Measurements from ENCODE around the gene ZNF175. TPM values are rescaled to one million over a fixed set of nuclear protein-coding genes. Genes with fewer than 3 reads are reported as not detected.

The ZNF175 gene
- total RNA-seq, 1 donor: 12.9 TPM

GRCh38 chr19:51560339-51560738 lies 10.7 kb upstream of the ZNF175 start:
- no peak overlapping the region for H3K4me3 ChIP-seq (ENCODE audit: low read depth, low read length)
- no peak for DNase-seq (ENCODE audit: low read depth)
- TF ChIP-seq, protein P1, sequence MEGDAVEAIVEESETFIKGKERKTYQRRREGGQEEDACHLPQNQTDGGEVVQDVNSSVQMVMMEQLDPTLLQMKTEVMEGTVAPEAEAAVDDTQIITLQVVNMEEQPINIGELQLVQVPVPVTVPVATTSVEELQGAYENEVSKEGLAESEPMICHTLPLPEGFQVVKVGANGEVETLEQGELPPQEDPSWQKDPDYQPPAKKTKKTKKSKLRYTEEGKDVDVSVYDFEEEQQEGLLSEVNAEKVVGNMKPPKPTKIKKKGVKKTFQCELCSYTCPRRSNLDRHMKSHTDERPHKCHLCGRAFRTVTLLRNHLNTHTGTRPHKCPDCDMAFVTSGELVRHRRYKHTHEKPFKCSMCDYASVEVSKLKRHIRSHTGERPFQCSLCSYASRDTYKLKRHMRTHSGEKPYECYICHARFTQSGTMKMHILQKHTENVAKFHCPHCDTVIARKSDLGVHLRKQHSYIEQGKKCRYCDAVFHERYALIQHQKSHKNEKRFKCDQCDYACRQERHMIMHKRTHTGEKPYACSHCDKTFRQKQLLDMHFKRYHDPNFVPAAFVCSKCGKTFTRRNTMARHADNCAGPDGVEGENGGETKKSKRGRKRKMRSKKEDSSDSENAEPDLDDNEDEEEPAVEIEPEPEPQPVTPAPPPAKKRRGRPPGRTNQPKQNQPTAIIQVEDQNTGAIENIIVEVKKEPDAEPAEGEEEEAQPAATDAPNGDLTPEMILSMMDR (IDR thresholded peaks at IDR 0.05; ENCODE audit: insufficient read depth, low read length): no peak

DNA sequence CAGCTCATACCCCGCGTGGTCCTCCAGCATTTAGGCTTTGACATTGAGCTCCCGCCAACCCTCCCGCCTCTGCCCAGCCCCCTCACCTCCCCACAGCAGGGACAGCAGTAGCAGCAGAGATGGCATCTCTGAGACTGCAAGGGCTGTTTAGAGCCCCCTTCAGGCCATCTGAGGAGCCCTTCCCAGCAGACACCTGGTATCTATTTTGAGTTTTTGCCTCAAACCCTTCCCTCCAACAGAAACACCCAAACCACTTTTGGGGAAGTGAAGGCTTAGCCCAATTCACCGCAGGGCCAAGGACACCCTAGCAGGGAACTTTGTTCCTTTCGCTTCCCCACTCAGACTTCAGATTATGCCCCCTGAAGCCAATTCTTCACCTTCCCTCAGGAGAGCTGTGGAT lies 6.3 kb upstream of the ZNF175 start:
- no peak for DNase-seq (ENCODE audit: low read depth)
- no peak overlapping the region for H3K4me3 ChIP-seq (ENCODE audit: low read depth, low read length)
- TF ChIP-seq, protein P1 (IDR thresholded peaks at IDR 0.05; ENCODE audit: insufficient read depth, low read length): no peak

DNA sequence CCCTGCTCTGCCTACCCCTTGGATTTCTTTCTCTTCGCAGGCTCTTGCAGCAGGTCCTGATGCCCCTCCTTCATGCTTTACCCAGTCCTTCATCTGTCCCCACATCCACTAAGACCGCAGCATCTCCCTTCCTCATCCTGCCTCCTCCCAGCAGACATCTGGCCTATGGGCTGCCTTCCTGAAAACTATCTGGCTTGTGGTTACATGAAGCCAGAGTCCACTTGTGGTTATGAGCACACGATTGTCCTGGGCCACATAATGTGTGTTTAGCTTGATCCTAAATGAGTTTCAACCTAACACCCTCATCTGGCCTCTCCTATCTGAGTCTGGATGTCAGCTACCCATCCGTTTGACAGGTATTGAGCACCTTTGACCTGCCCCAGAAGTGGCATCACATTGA lies 5.5 kb upstream of the ZNF175 start:
- DNase-seq (ENCODE audit: low read depth): no peak

GRCh38 chr19:51566489-51567100 lies 4.5 kb upstream of the ZNF175 start:
- no peak overlapping the region for H3K4me3 ChIP-seq (ENCODE audit: low read depth, low read length)
- TF ChIP-seq, protein P1 (IDR thresholded peaks at IDR 0.05; ENCODE audit: insufficient read depth, low read length): no peak
- no peak for DNase-seq (ENCODE audit: low read depth)

More for the DNA sequence above, 5.5 kb upstream of the ZNF175 start:
- H3K4me3 ChIP-seq (ENCODE audit: low read depth, low read length): no peak overlapping the region
- TF ChIP-seq, protein P1 (IDR thresholded peaks at IDR 0.05; ENCODE audit: insufficient read depth, low read length): no peak

DNA sequence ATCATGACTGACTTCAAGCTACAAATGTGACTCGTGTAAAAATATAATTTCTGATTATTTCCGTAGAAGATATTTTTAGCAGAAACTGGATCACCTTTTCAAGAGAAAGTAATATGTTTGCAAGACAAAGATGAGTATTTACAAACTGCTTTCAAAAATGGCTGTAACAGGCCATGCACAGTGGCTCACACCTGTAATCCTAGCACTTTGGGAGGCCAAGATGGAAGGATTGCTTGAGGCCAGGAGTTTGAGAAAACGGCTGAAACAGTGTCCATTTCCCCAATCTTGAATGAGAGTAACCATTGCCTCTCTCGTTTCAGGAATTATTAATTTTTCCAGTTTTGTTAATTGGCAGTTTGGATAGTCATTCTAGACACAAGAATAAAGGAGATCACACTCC lies 3.5 kb upstream of the ZNF175 start:
- TF ChIP-seq, protein P1 (IDR thresholded peaks at IDR 0.05; ENCODE audit: insufficient read depth, low read length): no peak
- H3K4me3 ChIP-seq (ENCODE audit: low read depth, low read length): no peak overlapping the region
- DNase-seq (ENCODE audit: low read depth): no peak

DNA sequence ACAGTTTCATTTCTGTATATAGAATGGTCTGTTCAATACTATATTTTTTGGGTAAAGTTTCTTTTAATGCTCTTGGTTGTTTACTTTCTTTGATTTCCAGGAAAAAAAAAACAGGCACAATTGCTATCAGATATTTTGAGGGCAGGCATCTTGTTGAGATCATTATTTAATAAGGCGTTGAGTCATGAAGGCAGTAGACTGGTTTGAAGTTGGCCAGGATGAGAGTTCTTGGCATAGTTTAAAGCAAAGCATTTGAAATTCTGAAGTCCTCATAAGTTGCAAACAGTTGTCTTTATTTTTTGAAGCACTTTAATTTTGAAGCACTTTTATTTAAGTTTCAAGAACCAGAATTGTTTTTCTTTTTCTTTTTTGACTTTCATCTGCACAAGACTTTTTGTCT lies 2.6 kb upstream of the ZNF175 start:
- DNase-seq (ENCODE audit: low read depth): peak; percentile 26
- no peak overlapping the region for H3K4me3 ChIP-seq (ENCODE audit: low read depth, low read length)
- TF ChIP-seq, protein P1 (IDR thresholded peaks at IDR 0.05; ENCODE audit: insufficient read depth, low read length): no peak

- no peak for DNase-seq (ENCODE audit: low read depth)
- TF ChIP-seq, protein P1 (IDR thresholded peaks at IDR 0.05; ENCODE audit: insufficient read depth, low read length): no peak
- H3K4me3 ChIP-seq (ENCODE audit: low read depth, low read length): peak overlapping the region; percentile 83
Observed at GRCh38 chr19:51571599-51571998, 516 bp downstream of the ZNF175 start.
